ENCODE results near the gene OSBPL1A.

GRCh38 chr18:24246143-24246542, 151.5 kb downstream of the OSBPL1A start:
- TF ChIP-seq CTCF (IDR thresholded peaks at IDR 0.05) (no peak), ZFX (IDR thresholded peaks at IDR 0.05; ENCODE audit: borderline replicate concordance) (no peak)

Data from 22Rv1 (cell line).